ENCODE data around the gene FBXL22.

GRCh38 chr15:63623232-63623969 is 26.2 kb downstream of the FBXL22 start:
- TF ChIP-seq EP300 (IDR thresholded peaks at IDR 0.05) (no peak), POLR2A (IDR thresholded peaks at IDR 0.05; ENCODE audit: low read depth) (no peak)
- TF ChIP-seq, protein P1, sequence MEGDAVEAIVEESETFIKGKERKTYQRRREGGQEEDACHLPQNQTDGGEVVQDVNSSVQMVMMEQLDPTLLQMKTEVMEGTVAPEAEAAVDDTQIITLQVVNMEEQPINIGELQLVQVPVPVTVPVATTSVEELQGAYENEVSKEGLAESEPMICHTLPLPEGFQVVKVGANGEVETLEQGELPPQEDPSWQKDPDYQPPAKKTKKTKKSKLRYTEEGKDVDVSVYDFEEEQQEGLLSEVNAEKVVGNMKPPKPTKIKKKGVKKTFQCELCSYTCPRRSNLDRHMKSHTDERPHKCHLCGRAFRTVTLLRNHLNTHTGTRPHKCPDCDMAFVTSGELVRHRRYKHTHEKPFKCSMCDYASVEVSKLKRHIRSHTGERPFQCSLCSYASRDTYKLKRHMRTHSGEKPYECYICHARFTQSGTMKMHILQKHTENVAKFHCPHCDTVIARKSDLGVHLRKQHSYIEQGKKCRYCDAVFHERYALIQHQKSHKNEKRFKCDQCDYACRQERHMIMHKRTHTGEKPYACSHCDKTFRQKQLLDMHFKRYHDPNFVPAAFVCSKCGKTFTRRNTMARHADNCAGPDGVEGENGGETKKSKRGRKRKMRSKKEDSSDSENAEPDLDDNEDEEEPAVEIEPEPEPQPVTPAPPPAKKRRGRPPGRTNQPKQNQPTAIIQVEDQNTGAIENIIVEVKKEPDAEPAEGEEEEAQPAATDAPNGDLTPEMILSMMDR (IDR thresholded peaks at IDR 0.05) = no peak

Data from esophagus muscularis mucosa (tissue), 4 donors.